Left lung (tissue), 10 donors: ENCODE results near the gene NFASC. TPM values are rescaled to one million over a fixed set of nuclear protein-coding genes. Genes with fewer than 3 reads are reported as not detected.

Experiments
- ATAC-seq: fragments of 200-7000 bp; cut with Tn5 transposase; one replicate; pipeline ENCODE4 v1.9.1; 2020; ENCODE audit warnings: moderate library complexity
- DNase-seq, 4 donors: peaks; one replicate each; pipeline ENCODE4 v3.0.0-alpha.2; 2013 to 2020
- H3K27ac ChIP-seq, 2 donors: fragments of 200-600 bp; sonication (generic) in 1 of 2; one replicate each; pipeline versions ENCODE4 v1.5.0 to v1.8.0; 2020 to 2021
- H3K27me3 ChIP-seq, 2 donors: fragments of 200-600 bp; sonication (generic) in 1 of 2; one replicate each; pipeline versions ENCODE4 v1.5.0 to v1.8.0; 2020 to 2021
- H3K36me3 ChIP-seq, 2 donors: fragments of 200-600 bp; sonication (generic) in 1 of 2; one replicate each; pipeline versions ENCODE4 v1.5.0 to v1.8.0; 2020 to 2021
- H3K4me1 ChIP-seq, 2 donors: fragments of 200-600 bp; one replicate each; pipeline ENCODE4 v1.8.0; 2021
- H3K4me3 ChIP-seq, 2 donors: fragments of 200-600 bp; sonication (generic) in 1 of 2; one replicate each; pipeline versions ENCODE4 v1.5.0 to v1.8.0; 2020 to 2021; ENCODE audit warnings: mild to moderate bottlenecking in 1 of 2
- H3K9me3 ChIP-seq, 2 donors: fragments of 200-600 bp; sonication (generic) in 1 of 2; one replicate each; pipeline versions ENCODE4 v1.5.0 to v1.8.0; 2020 to 2021
- intact Hi-C, 2 donors: fragments of 100-400 bp; cut with DNase I; formaldehyde crosslinking; loops; one replicate each; pipeline versions ENCODE4 v1.11.2 to v1.14.2; 2022
- polyA plus RNA-seq, 6 donors: library from polyadenylated mRNA; unstranded; fragments of 120-200 nt; gene quantifications; one replicate each; pipeline ENCODE4 v1.2.1, GENCODE V29; 2013; ENCODE audit not compliant: insufficient read length in 6 of 6
- total RNA-seq, 2 donors: library from RNA; stranded (reverse); fragmentation: NEBNext Ultra II Directional; extraction: Animal tissue kit (Norgen Biotek cat#: 25700); gene quantifications; one replicate each; pipeline ENCODE4 v1.2.1, GENCODE V29; 2021
- TF ChIP-seq, protein P1 (sequence below), 2 donors: fragments of 200-600 bp; sonication (generic) in 1 of 2; IDR thresholded peaks; one replicate each; pipeline versions ENCODE4 v1.5.0 to v1.8.0; 2021; ENCODE audit warnings: antibody characterized with exemption in 2 of 2
- donor health status: DM: no; HTN: yes; CAD: no.
- donor health status: DM: no; HTN: no; CAD: no.

Gene NFASC
- total and polyA plus RNA-seq, 8 donors, result 1.2 to 11.5 (median 2.0) TPM

DNA sequence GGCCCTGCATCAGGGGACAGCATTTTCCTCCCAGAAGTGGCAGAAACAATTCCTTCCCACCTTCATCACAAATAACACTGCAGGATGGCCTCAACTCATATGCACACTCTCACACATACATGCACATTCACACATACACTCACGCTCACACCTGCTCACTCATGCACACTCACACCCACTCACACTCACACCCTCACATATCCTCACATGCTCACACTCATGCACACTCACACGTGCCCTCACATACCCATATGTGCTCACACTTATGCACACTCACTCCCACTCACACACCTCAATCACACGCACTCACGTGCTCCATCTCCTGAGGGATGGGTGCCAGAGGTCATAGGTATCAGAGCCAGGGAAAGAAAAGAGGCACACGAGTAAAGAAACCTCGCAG lies 77.1 kb downstream of the NFASC start:
- Histone ChIP-seq H3K4me3 (no peak overlapping the region), H3K4me1 (no peaks in the 10 kb centered on the region), H3K27me3 (peaks cover 0 to 9% of the 10 kb centered on the region in 2 donors), H3K9me3 (no peaks in the 10 kb centered on the region), H3K36me3 (no peaks in the 10 kb centered on the region), H3K27ac (no peak overlapping the region)
- intact Hi-C loops, result loop anchor here in 1 of 2 donors (10.0 kb wide), 1 partner anchor 143 kb away; no protein-coding TSS in a partner anchor
- DNase-seq (no peak), ATAC-seq (no peak)
- TF ChIP-seq, protein P1, sequence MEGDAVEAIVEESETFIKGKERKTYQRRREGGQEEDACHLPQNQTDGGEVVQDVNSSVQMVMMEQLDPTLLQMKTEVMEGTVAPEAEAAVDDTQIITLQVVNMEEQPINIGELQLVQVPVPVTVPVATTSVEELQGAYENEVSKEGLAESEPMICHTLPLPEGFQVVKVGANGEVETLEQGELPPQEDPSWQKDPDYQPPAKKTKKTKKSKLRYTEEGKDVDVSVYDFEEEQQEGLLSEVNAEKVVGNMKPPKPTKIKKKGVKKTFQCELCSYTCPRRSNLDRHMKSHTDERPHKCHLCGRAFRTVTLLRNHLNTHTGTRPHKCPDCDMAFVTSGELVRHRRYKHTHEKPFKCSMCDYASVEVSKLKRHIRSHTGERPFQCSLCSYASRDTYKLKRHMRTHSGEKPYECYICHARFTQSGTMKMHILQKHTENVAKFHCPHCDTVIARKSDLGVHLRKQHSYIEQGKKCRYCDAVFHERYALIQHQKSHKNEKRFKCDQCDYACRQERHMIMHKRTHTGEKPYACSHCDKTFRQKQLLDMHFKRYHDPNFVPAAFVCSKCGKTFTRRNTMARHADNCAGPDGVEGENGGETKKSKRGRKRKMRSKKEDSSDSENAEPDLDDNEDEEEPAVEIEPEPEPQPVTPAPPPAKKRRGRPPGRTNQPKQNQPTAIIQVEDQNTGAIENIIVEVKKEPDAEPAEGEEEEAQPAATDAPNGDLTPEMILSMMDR (IDR thresholded peaks at IDR 0.05), result no peak

DNA sequence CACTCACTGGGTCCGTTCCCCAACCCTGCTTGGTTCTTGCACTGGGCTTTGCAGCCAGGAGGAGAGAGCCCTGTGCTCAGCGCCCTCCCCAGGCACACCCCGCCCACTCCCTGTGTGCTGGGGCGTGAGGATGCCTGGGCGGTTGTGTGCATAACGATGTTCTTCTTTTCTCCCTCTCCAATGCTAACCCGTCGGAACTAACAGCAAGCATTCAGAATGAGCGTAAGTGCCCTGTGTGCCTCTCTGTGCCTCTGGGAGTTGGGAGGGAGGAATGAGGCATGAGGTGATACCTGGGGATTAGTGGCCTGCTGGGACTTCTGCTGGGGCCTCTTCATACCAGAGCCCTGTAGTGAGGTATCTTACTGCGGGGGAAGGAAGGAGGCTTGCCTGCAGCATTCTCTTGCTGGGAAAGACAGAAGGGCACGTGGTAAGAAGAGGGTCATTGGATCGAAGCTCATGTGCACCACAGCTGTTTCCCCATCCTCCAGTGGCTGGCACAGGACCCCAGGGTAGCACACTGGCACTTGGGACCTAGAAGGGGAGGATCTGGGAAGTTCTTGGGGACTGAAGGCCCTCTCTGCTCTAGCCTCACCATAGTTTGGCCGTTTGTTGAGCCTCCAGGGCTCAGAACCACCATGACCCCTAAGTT lies 79.8 kb downstream of the NFASC start:
- H3K9me3 ChIP-seq, result no peaks in the 10 kb centered on the region
- TF ChIP-seq, protein P1 (IDR thresholded peaks at IDR 0.05), result no peak
- no peak overlapping the region for H3K27ac ChIP-seq
- no peak overlapping the region for H3K4me3 ChIP-seq
- no peaks in the 10 kb centered on the region for H3K4me1 ChIP-seq
- no peaks in the 10 kb centered on the region for H3K36me3 ChIP-seq
- intact Hi-C loops, result no loop called here
- no peak for ATAC-seq
- no peak for DNase-seq
- peaks cover 0 to 9% of the 10 kb centered on the region in 2 donors for H3K27me3 ChIP-seq

DNA sequence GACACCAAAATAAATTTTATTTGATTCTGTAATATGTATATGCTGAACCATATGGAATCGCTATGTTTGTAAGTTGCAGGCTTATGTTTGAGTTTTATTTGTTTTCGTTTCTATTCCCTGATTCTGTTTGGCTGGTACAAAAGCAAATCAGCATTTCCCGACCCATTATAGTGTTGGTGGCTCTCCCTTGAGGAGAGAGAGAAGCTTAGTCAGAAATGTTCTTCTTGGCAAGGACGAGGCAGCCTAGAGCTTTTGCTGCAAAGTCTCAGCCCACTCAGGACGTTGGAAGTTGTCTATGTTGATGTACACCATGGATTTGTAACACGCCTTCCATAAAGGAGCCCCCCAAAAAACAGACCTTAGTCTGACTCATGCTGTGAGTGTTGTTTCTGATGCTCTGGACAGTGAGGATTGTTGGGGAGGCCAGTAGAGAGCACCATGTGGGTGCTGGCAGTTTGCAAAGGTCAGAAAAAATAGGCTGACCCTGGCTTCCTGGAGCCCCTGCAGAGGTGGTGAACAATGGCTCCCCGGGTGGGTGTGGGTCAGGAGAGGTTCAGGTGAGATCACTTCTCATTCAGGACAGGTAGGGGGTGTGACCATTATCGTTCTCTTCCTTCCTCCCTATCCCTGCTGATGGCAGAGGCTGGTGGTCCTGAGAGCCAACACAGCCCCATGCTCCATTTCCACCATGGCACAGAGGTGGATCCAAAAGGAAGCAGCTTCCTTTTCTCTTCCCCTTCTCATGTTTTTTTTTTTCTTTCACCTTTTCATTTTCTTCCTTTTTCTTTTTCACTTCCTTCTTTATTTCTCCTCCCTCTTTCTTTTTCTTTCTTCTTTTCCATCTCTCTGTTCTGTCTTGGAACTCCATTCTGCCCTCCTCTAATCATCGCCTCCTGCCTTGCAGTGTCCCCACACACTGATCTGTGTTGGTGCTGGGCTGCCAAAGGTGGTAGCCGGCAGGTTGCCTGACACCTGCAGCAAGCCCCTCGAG lies 88.0 kb downstream of the NFASC start:
- H3K27ac ChIP-seq, result no peak overlapping the region
- intact Hi-C loops, result no loop called here
- ATAC-seq, result no peak

DNA sequence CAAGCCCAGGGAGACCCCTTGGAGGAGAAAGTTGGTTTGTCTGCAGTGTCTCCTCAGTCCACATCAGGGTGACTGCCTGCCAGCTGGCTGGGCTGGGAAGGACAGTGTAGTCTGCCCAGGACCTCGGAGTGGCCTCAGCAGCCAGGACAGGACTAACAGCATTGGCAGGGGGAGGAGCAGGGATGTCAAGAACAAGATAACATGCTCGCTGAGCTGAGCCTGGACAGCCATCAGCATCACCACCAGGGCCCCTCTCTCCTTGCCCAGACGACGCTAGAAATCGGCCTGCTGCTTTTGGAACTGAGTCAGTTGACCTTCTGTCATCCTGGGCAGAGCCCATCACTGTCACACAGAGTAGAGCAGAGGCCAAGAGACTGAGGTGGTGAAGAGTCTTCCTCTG lies 88.7 kb downstream of the NFASC start:
- Histone ChIP-seq H3K9me3 (no peaks in the 10 kb centered on the region), H3K27ac (no peak overlapping the region), H3K36me3 (no peaks in the 10 kb centered on the region), H3K27me3 (peaks cover 0 to 13% of the 10 kb centered on the region in 2 donors), H3K4me1 (no peaks in the 10 kb centered on the region), H3K4me3 (no peak overlapping the region)
- no peak for DNase-seq
- TF ChIP-seq, protein P1 (IDR thresholded peaks at IDR 0.05), result no peak
- no peak for ATAC-seq
- intact Hi-C loops, result no loop called here

More for the DNA sequence above, 88.0 kb downstream of the NFASC start:
- Histone ChIP-seq H3K4me3 (no peak overlapping the region), H3K4me1 (no peaks in the 10 kb centered on the region), H3K36me3 (no peaks in the 10 kb centered on the region), H3K27me3 (peaks cover 0 to 13% of the 10 kb centered on the region in 2 donors), H3K9me3 (no peaks in the 10 kb centered on the region)
- TF ChIP-seq, protein P1 (IDR thresholded peaks at IDR 0.05), result no peak
- DNase-seq, result no peak

DNA sequence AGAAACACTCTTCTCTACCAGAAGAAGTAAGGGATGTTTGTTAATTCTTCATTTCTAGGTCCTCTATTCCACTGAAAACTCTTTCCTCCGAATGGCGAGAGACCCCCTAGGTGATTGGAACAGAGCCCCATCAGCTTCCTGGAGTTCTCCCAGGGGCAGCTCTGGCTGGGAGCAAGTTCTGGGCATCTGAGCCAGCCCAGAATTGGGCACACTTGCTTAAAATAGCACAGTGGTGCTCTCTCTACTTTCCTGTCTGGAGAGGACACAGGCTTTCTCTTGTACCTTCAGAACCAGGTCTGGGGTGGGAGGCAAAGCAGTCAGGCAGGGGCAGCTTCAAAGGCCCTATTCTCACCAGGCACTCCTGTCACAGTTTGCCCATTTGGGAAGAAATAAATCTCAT lies 89.2 kb downstream of the NFASC start:
- no peak for ATAC-seq
- peaks cover 0 to 13% of the 10 kb centered on the region in 2 donors for H3K27me3 ChIP-seq
- H3K36me3 ChIP-seq, result no peaks in the 10 kb centered on the region
- no peak for DNase-seq
- H3K4me1 ChIP-seq, result no peaks in the 10 kb centered on the region
- no peak overlapping the region for H3K4me3 ChIP-seq
- H3K9me3 ChIP-seq, result no peaks in the 10 kb centered on the region
- TF ChIP-seq, protein P1 (IDR thresholded peaks at IDR 0.05), result no peak
- intact Hi-C loops, result no loop called here
- H3K27ac ChIP-seq, result no peak overlapping the region
